ENCODE results near the gene AGTR1.
A peak's percentile ranks its signal among the peaks of the same experiment; 100 is the strongest.

Gene AGTR1

GRCh38 chr3:148758303-148758884 is 60.7 kb downstream of the AGTR1 start:
- no peak overlapping the region for H3K27ac ChIP-seq
- TF ChIP-seq CTCF (conservative IDR thresholded peaks at IDR 0.05), result no peak
- no peak for TF ChIP-seq ZFX (IDR thresholded peaks at IDR 0.05)

- no peak for TF ChIP-seq CTCF (conservative IDR thresholded peaks at IDR 0.05)
- TF ChIP-seq ZFX (IDR thresholded peaks at IDR 0.05), result no peak
- H3K27ac ChIP-seq, result no peak overlapping the region
Measured at GRCh38 chr3:148759430-148759829, 61.7 kb downstream of the AGTR1 start.

- no peak for TF ChIP-seq CTCF (conservative IDR thresholded peaks at IDR 0.05)
- TF ChIP-seq ZFX (IDR thresholded peaks at IDR 0.05), result no peak
- no peak overlapping the region for H3K27ac ChIP-seq
Measured at GRCh38 chr3:148763156-148763680, 65.5 kb downstream of the AGTR1 start.

GRCh38 chr3:148763986-148764935 is 66.6 kb downstream of the AGTR1 start:
- TF ChIP-seq CTCF (conservative IDR thresholded peaks at IDR 0.05) (peak; percentile 4; the same call in 1 of the 2 replicates), ZFX (IDR thresholded peaks at IDR 0.05) (no peak)
- H3K27ac ChIP-seq, result no peak overlapping the region

- H3K27ac ChIP-seq, result no peak overlapping the region
- TF ChIP-seq ZFX (IDR thresholded peaks at IDR 0.05), result no peak
- TF ChIP-seq CTCF (conservative IDR thresholded peaks at IDR 0.05), result no peak
Measured at GRCh38 chr3:148772361-148772760, 74.7 kb downstream of the AGTR1 start.

GRCh38 chr3:148772835-148773234 is 75.1 kb downstream of the AGTR1 start:
- no peak overlapping the region for H3K27ac ChIP-seq
- no peak for TF ChIP-seq CTCF (conservative IDR thresholded peaks at IDR 0.05)
- TF ChIP-seq ZFX (IDR thresholded peaks at IDR 0.05), result no peak

GRCh38 chr3:148773805-148774204 is 76.1 kb downstream of the AGTR1 start:
- H3K27ac ChIP-seq, result no peak overlapping the region
- TF ChIP-seq CTCF (conservative IDR thresholded peaks at IDR 0.05), result no peak
- TF ChIP-seq ZFX (IDR thresholded peaks at IDR 0.05), result no peak

All from C4-2B (cell line).